ENCODE results near the gene DDX20.

The DDX20 gene

DNA sequence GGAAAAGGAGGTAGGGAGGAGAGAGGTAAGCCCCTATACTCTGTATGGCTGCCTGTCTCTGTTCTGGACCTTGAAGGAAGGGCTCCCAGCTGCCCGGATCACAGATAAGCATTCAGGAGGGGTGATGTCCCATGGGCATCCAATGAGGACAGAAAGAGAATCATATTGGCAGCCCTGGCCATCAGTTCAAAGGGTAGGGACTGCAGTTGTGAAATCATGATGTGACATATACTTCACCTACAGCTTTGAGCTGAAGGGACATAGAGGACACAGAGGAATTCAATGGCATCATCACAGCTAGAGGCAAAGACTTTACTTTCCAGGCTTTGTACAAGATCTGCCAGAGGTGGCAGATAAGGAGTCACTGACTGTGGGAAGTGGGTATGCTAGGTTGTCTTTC is 21.6 kb downstream of the DDX20 start:
- TF ChIP-seq PAX5 (IDR thresholded peaks at IDR 0.05; ENCODE audit: insufficient read depth, low read length, severe bottlenecking) (no peak), TAF1 (IDR thresholded peaks at IDR 0.05; ENCODE audit: low read depth, low read length) (no peak), SPI1 (IDR thresholded peaks at IDR 0.05; ENCODE audit: low read depth, low read length) (no peak), POLR2AphosphoS5 (IDR thresholded peaks at IDR 0.05; ENCODE audit: low read depth, low read length) (no peak), POLR2A (IDR thresholded peaks at IDR 0.05; ENCODE audit: low read depth, low read length) (no peak), POU2F2 (IDR thresholded peaks at IDR 0.05; ENCODE audit: low read depth, low read length) (no peak)
- no peak for DNase-seq (ENCODE audit: insufficient read length, low spot score)
- FAIRE-seq, result no peak

DNA sequence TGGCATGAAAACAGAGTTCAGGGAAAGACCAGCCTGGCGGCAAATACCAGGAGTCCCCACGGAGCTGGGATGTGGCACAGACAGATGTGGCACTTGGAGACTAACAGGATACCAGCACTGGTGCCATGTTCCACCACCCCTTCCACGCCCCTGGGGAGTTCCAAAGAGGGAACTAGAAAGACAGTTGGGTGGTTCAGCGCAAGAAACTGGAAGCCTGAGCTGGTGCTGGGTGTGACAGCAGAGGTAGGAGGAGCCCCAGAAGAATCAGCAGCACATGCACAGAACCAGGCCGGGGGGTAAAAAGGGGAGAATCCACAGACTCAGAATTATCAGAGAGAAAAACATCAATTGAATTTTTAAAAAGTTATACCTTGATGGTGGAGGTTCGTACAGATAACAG is 22.4 kb downstream of the DDX20 start:
- DNase-seq (ENCODE audit: insufficient read length, low spot score) (no peak), FAIRE-seq (no peak)
- TF ChIP-seq SPI1 (IDR thresholded peaks at IDR 0.05; ENCODE audit: low read depth, low read length) (no peak), POU2F2 (IDR thresholded peaks at IDR 0.05; ENCODE audit: low read depth, low read length) (no peak), POLR2AphosphoS5 (IDR thresholded peaks at IDR 0.05; ENCODE audit: low read depth, low read length) (no peak), TAF1 (IDR thresholded peaks at IDR 0.05; ENCODE audit: low read depth, low read length) (no peak), PAX5 (IDR thresholded peaks at IDR 0.05; ENCODE audit: insufficient read depth, low read length, severe bottlenecking) (no peak), POLR2A (IDR thresholded peaks at IDR 0.05; ENCODE audit: low read depth, low read length) (no peak)

DNA sequence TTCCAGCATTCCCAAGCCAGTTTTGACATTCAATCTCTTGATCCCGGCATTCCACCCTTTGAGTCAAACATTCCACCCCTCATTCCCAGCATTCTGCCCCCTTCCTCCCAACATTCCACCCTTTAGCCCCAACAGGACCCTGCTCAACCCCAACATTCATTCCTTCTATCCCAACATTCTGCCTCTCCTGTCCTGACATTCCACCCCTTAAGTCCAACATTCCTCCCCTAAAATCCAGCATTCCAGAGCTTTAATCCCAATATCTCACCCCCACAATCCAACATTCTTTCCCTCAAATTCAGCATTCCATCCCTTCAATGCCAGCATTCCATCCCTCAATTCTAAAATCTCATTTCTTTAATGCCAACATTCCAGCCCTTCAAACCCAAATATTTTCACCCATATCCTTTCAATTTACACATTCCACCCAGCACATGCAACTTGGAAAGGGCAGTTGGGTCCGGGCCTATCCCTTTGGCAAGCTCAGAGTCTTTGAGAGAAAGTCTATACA is 22.9 kb downstream of the DDX20 start:
- FAIRE-seq, result no peak
- no peak for TF ChIP-seq PAX5 (IDR thresholded peaks at IDR 0.05; ENCODE audit: insufficient read depth, low read length, severe bottlenecking)
- TF ChIP-seq POLR2AphosphoS5 (IDR thresholded peaks at IDR 0.05; ENCODE audit: low read depth, low read length), result no peak
- TF ChIP-seq POLR2A (IDR thresholded peaks at IDR 0.05; ENCODE audit: low read depth, low read length), result no peak
- no peak for TF ChIP-seq POU2F2 (IDR thresholded peaks at IDR 0.05; ENCODE audit: low read depth, low read length)
- TF ChIP-seq SPI1 (IDR thresholded peaks at IDR 0.05; ENCODE audit: low read depth, low read length), result no peak
- TF ChIP-seq TAF1 (IDR thresholded peaks at IDR 0.05; ENCODE audit: low read depth, low read length), result no peak

DNA sequence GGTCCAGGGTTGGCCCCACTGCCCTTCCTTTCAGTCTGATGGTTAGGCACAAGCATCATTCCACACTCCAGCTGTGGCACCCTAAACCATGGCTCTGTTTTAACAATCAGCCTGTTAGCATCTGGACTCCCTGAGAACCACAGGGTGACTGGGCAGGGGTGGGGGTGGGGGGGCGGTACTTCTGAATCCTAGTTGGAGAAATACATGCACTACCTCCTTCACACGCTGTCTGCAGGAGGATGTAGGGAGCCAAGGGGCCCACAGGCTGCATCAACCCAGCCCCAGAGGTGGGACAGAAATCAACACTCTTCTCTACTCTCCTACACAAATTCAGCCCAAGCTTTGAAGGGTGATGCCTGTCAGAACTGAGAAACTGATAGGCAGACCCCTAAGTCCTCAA is 23.8 kb downstream of the DDX20 start:
- no peak for FAIRE-seq
- DNase-seq (ENCODE audit: insufficient read length, low spot score), result no peak
- TF ChIP-seq TAF1 (IDR thresholded peaks at IDR 0.05; ENCODE audit: low read depth, low read length) (no peak), POLR2A (IDR thresholded peaks at IDR 0.05; ENCODE audit: low read depth, low read length) (no peak), POLR2AphosphoS5 (IDR thresholded peaks at IDR 0.05; ENCODE audit: low read depth, low read length) (no peak), PAX5 (IDR thresholded peaks at IDR 0.05; ENCODE audit: insufficient read depth, low read length, severe bottlenecking) (no peak), POU2F2 (IDR thresholded peaks at IDR 0.05; ENCODE audit: low read depth, low read length) (no peak), SPI1 (IDR thresholded peaks at IDR 0.05; ENCODE audit: low read depth, low read length) (no peak)

More for the DNA sequence above, 22.9 kb downstream of the DDX20 start:
- DNase-seq (ENCODE audit: insufficient read length, low spot score), result no peak

DNA sequence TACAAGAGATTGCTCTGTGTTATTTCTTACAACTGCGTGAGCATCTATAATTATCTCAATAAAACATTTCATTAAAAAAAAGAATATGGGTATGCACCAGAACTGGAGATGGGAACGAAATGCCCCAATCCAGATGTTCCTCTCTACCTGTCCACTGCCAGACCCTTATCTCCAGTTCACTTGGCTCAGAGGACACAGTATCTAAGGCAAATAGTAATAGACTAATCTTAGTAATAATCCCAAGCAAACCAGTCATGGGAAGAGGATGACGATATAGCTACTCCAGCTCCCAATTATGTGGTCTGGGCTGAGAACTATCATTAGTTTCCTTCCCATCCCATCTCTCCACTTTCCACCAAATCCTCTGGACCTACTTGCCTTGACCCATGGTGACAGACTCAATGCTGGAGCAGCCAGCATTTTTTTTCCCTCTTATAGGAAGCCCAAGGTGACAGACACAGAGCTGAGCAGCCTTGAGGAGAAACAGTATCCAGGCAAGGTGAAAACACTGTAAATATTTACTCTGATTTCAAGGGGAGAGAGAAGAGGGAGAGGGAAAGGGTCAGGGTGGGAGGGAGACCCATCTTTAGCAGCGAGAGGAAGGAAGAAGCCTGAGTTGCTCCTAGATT is 28.7 kb downstream of the DDX20 start:
- no peak for DNase-seq (ENCODE audit: insufficient read length, low spot score)

DNA sequence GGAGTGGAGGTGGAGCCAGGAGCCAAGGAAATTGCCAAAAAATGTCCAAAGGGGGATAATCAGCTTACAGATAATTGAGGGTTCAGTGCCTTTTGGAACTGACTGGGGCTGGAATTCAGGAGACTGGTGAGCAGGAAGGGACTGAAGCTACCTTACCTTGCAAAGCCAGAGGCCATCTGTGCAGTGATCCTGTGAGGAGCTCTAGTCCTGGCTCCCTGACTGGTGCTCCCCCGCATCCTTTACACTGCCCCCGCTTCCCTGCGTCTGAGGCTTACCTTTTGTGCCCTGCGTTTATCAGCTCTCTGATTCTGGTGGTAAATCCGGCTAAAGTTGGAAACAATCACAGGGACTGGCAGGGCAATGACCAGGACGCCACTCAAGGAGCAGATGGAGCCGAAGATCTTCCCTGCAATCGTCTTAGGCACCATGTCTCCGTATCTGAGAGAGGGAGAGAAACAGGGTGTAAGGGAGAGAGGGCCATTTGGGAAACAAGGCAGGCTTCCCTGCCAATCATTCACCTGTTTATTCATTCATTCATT is 31.0 kb downstream of the DDX20 start:
- DNase-seq (ENCODE audit: insufficient read length, low spot score) (no peak), FAIRE-seq (no peak)
- TF ChIP-seq POU2F2 (IDR thresholded peaks at IDR 0.05; ENCODE audit: low read depth, low read length) (no peak), TAF1 (IDR thresholded peaks at IDR 0.05; ENCODE audit: low read depth, low read length) (no peak), POLR2A (IDR thresholded peaks at IDR 0.05; ENCODE audit: low read depth, low read length) (no peak), POLR2AphosphoS5 (IDR thresholded peaks at IDR 0.05; ENCODE audit: low read depth, low read length) (no peak), SPI1 (IDR thresholded peaks at IDR 0.05; ENCODE audit: low read depth, low read length) (no peak), PAX5 (IDR thresholded peaks at IDR 0.05; ENCODE audit: insufficient read depth, low read length, severe bottlenecking) (no peak)

More for the DNA sequence above, 28.7 kb downstream of the DDX20 start:
- FAIRE-seq, result no peak
- TF ChIP-seq POU2F2 (IDR thresholded peaks at IDR 0.05; ENCODE audit: low read depth, low read length), result no peak
- no peak for TF ChIP-seq POLR2AphosphoS5 (IDR thresholded peaks at IDR 0.05; ENCODE audit: low read depth, low read length)
- no peak for TF ChIP-seq SPI1 (IDR thresholded peaks at IDR 0.05; ENCODE audit: low read depth, low read length)
- no peak for TF ChIP-seq POLR2A (IDR thresholded peaks at IDR 0.05; ENCODE audit: low read depth, low read length)
- TF ChIP-seq PAX5 (IDR thresholded peaks at IDR 0.05; ENCODE audit: insufficient read depth, low read length, severe bottlenecking), result no peak
- TF ChIP-seq TAF1 (IDR thresholded peaks at IDR 0.05; ENCODE audit: low read depth, low read length), result no peak

DNA sequence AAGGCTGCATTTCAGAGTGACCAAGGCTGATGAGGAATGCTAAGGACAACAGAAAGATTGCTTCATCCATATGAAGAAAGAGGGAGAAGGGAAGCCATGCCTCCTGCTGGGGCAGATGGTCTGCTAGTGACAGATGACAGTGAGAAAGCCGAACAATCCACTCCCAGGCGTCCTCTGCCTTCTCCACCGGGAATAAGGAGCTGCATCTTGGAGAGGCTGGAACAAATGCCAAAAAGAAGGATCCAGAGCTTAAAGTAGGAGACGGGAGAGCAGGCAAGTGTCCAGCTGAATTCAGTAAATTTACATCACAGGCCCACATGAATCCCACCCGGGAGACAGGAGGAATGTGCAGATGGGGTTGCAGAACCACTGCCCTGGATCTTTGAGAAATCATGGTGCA is 33.4 kb downstream of the DDX20 start:
- TF ChIP-seq POLR2AphosphoS5 (IDR thresholded peaks at IDR 0.05; ENCODE audit: low read depth, low read length) (no peak), POU2F2 (IDR thresholded peaks at IDR 0.05; ENCODE audit: low read depth, low read length) (no peak), PAX5 (IDR thresholded peaks at IDR 0.05; ENCODE audit: insufficient read depth, low read length, severe bottlenecking) (no peak), SPI1 (IDR thresholded peaks at IDR 0.05; ENCODE audit: low read depth, low read length) (no peak), TAF1 (IDR thresholded peaks at IDR 0.05; ENCODE audit: low read depth, low read length) (no peak), POLR2A (IDR thresholded peaks at IDR 0.05; ENCODE audit: low read depth, low read length) (no peak)
- FAIRE-seq (no peak), DNase-seq (ENCODE audit: insufficient read length, low spot score) (no peak)

DNA sequence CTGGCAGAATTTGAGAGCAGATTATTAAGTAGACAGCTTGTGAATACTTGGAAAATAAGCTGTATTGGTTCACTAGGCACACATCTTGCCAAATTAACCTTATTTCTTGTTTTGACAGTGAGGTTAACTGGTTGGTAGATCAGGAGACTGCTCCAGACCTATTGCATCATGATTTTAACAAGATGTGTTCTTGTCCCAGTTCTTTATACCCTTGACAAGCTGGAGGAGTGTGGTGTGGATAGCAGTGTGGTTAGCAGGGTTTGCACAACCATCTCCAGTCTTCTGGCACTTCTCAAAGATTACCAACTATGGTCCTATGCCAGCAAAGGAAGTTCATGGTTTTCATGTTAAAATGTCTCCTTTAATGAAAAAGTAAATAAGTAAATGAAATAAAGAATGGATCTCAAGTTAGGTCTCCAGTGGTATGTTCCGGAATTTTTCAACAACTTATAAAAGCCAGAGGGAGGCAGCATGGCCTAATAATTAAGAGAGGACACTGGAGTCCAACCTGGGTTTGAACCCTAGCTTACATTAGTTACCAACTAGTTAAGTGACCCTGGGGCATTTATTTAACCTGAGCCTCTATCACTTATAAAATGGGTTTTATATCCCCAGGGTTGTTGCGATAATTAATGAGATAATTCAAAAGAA is 34.1 kb downstream of the DDX20 start:
- FAIRE-seq (no peak), DNase-seq (ENCODE audit: insufficient read length, low spot score) (no peak)
- TF ChIP-seq POU2F2 (IDR thresholded peaks at IDR 0.05; ENCODE audit: low read depth, low read length), result no peak

DNA sequence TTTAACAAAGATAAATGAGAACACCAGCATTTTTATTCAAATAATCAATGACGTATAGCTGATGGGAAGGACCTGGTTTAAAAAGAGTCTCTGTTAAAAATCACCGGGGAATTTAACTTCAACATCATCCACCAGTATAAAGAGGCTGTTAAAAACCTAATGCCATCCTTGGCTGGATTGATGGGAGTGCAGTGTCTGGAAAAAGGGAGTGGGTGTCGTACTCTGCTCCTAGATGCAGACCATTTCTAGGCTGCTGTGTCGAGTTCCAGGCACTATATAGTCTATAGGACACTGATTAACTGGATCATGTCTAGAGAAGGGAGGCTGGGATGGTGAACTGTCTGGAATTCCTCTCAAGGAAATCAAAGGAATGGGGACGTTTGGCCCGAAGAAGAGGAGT is 36.1 kb downstream of the DDX20 start:
- FAIRE-seq, result no peak
- DNase-seq (ENCODE audit: insufficient read length, low spot score), result no peak
- TF ChIP-seq PAX5 (IDR thresholded peaks at IDR 0.05; ENCODE audit: insufficient read depth, low read length, severe bottlenecking), result no peak
- no peak for TF ChIP-seq SPI1 (IDR thresholded peaks at IDR 0.05; ENCODE audit: low read depth, low read length)

All from GM12891 (cell line).